Hindlimb muscle (tissue), 1 donor: ENCODE data around the gene CTBP2. TPM values are rescaled to one million over a fixed set of nuclear protein-coding genes. Genes with fewer than 3 reads are reported as not detected.

ENCODE experiments used
- DNase-seq: peaks from one replicate; pipeline ENCODE4 v3.0.0-alpha.2; 2013
- polyA plus RNA-seq: library from polyadenylated mRNA; unstranded; fragments of 120-200 nt; gene quantifications from one replicate; pipeline ENCODE4 v1.2.1, GENCODE V29; 2013; ENCODE audit not compliant: insufficient read length

CTBP2 gene
- polyA plus RNA-seq, 1 donor, result 41.4 TPM

- no peak for DNase-seq
Measured at GRCh38 chr10:125021686-125022344, 138.5 kb downstream of the CTBP2 start.

- DNase-seq, result no peak
Measured at GRCh38 chr10:125020871-125021270, 139.5 kb downstream of the CTBP2 start.

- no peak for DNase-seq
Measured at GRCh38 chr10:125020386-125020785, 140.0 kb downstream of the CTBP2 start.

- DNase-seq, result no peak
Measured at GRCh38 chr10:125018576-125019143, 141.7 kb downstream of the CTBP2 start.

GRCh38 chr10:125017547-125018298 lies 142.6 kb downstream of the CTBP2 start:
- no peak for DNase-seq

GRCh38 chr10:125016611-125017202 lies 143.7 kb downstream of the CTBP2 start:
- DNase-seq, result peak; percentile 74

- no peak for DNase-seq
Measured at GRCh38 chr10:125016123-125016522, 144.2 kb downstream of the CTBP2 start.

GRCh38 chr10:125015356-125015944 lies 144.9 kb downstream of the CTBP2 start:
- peak; percentile 49 for DNase-seq

- DNase-seq, result no peak
Measured at GRCh38 chr10:125014836-125015355, 145.5 kb downstream of the CTBP2 start.

GRCh38 chr10:125014086-125014830 lies 146.1 kb downstream of the CTBP2 start:
- DNase-seq, result no peak

- DNase-seq, result no peak
Measured at GRCh38 chr10:125013529-125013872, 146.9 kb downstream of the CTBP2 start.

- DNase-seq, result no peak
Measured at GRCh38 chr10:125012851-125013528, 147.4 kb downstream of the CTBP2 start.

- DNase-seq, result no peak
Measured at GRCh38 chr10:125011926-125012705, 148.2 kb downstream of the CTBP2 start.

- no peak for DNase-seq
Measured at GRCh38 chr10:125011171-125011925, 149.0 kb downstream of the CTBP2 start.

GRCh38 chr10:125010362-125010761 lies 150.0 kb downstream of the CTBP2 start:
- DNase-seq, result no peak

GRCh38 chr10:125009661-125010161 lies 150.7 kb downstream of the CTBP2 start:
- DNase-seq, result no peak

GRCh38 chr10:125008689-125009638 lies 151.4 kb downstream of the CTBP2 start:
- no peak for DNase-seq

GRCh38 chr10:125007436-125007835 lies 152.9 kb downstream of the CTBP2 start:
- no peak for DNase-seq
